AG09319 (cell line): ENCODE data around the gene DCC.

Experiments
- DNase-seq: peaks from one replicate; pipeline ENCODE4 v3.0.0-alpha.2; 2010; ENCODE audit warnings: low read depth; ENCODE audit errors: extremely low read depth
- CTCF ChIP-seq: IDR thresholded peaks from 2 replicates; pipeline ENCODE4 v1.5.1; 2011; ENCODE audit warnings: low read depth, mild to moderate bottlenecking, inconsistent platforms, low read length, moderate library complexity

DCC gene

GRCh38 chr18:52657043-52657805 lies 317.2 kb downstream of the DCC start:
- TF ChIP-seq CTCF: no peak
- no peak for DNase-seq

GRCh38 chr18:52667463-52668065 lies 327.6 kb downstream of the DCC start:
- no peak for TF ChIP-seq CTCF

GRCh38 chr18:52670896-52671295 lies 330.9 kb downstream of the DCC start:
- DNase-seq: no peak
- TF ChIP-seq CTCF: no peak

More at GRCh38 chr18:52667463-52668065, 327.6 kb downstream of the DCC start:
- no peak for DNase-seq

- TF ChIP-seq CTCF: no peak
- DNase-seq: no peak
Observed at GRCh38 chr18:52678034-52678433, 338.0 kb downstream of the DCC start.

GRCh38 chr18:52678551-52678950 lies 338.6 kb downstream of the DCC start:
- no peak for TF ChIP-seq CTCF
- no peak for DNase-seq

GRCh38 chr18:52679354-52679753 lies 339.4 kb downstream of the DCC start:
- no peak for DNase-seq
- no peak for TF ChIP-seq CTCF

- no peak for DNase-seq
- TF ChIP-seq CTCF: no peak
Observed at GRCh38 chr18:52682260-52682659, 342.3 kb downstream of the DCC start.
